GM12873 (cell line): ENCODE results near the gene DIAPH1.
A peak's percentile ranks its signal among the peaks of the same experiment; 100 is the strongest.

Experiments used
- TF ChIP-seq, protein P1 (sequence below): IDR thresholded peaks from 2 replicates; pipeline ENCODE4 v1.5.1; 2012; ENCODE audit warnings: low read depth, mild to moderate bottlenecking, moderate library complexity, low read length, control low read depth; ENCODE audit not compliant: insufficient read depth; ENCODE audit errors: missing control alignments

The DIAPH1 gene

DNA sequence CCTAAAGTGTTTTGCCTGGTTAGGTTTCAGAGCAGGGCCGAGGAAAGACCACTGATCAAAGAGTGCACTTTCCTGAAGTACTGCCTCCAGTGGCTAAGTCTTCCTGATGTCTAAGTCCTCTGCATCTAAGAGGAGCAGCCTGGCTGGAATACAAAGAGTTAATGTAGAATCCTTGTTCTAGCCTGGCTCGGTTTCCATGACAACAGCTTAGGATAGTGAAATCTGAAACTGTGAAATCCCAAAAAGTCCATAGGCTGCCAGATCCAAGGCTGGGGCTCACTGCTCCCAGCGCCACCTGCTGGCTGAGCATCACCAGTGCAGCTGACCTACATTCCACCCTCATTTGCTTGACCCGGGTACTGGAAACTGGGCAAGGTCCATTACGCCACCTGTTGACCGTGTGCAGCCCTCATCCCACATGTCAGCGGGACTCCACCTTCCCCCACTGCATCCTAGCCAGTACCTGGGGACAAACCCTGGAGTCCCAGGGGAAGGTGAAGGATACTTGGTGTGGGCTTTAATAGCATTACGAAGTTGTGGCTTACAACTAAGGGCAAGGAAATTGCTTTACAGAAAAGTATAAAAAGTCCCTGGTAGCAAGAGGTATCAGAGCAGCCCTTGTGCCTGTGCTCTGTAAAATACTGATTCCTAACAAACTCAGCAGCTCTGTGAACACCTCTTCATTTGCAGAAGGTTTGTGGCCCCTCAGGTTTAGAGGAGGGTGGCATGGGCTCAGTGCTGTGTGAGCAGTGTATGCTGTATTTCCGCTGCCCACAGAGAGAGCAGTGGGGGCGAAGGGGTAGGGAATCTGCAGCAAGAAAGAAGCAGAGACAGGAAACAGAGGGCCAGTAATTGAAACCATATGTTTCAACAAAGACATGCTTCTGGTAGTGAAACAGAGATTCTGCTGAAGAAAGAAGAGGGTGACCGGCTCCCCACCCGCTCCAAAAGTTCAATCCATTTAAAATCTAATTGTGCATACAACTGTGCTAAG, 93.9 kb downstream of the DIAPH1 start:
- TF ChIP-seq, protein P1, sequence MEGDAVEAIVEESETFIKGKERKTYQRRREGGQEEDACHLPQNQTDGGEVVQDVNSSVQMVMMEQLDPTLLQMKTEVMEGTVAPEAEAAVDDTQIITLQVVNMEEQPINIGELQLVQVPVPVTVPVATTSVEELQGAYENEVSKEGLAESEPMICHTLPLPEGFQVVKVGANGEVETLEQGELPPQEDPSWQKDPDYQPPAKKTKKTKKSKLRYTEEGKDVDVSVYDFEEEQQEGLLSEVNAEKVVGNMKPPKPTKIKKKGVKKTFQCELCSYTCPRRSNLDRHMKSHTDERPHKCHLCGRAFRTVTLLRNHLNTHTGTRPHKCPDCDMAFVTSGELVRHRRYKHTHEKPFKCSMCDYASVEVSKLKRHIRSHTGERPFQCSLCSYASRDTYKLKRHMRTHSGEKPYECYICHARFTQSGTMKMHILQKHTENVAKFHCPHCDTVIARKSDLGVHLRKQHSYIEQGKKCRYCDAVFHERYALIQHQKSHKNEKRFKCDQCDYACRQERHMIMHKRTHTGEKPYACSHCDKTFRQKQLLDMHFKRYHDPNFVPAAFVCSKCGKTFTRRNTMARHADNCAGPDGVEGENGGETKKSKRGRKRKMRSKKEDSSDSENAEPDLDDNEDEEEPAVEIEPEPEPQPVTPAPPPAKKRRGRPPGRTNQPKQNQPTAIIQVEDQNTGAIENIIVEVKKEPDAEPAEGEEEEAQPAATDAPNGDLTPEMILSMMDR = peak; percentile 99

DNA sequence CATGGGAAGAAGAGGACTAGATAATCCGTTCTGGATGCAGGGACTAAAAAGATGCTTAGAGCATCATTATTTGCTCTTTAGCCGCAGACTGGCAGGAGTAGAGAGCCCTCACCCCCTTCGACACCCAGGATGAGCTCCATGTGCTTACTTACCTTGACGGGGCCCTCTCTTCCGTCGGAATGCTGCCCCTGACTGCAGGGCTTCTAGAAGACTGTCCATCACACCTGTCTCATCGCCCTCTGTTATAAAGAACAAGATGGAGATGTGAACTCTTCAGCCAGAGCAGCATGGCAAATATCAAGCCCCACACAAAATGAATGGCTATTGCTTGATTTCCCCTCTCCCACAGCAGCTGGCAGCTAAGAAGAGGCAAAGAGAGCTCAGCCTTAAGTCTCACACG, 94.8 kb downstream of the DIAPH1 start:
- TF ChIP-seq, protein P1 = no peak

DNA sequence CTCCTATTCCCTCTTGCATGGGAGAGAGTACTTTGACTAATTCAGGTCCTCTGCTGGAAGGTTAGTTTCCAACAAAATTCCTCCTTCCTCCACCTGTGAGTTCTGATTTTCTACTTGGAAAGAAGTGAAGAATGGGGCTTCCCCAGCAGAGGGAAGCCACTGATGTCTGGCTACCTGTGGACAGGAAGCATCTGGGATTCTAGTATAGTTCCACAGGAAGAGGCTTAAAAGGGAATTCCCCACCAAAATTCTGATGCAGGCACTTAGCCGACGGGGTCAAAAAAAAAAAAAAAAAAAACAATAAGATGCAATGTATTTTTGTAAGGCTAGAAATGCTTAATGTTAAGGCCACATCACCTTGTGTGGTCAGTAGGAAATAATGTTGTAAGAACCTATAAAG, 96.5 kb downstream of the DIAPH1 start:
- TF ChIP-seq, protein P1 = no peak

DNA sequence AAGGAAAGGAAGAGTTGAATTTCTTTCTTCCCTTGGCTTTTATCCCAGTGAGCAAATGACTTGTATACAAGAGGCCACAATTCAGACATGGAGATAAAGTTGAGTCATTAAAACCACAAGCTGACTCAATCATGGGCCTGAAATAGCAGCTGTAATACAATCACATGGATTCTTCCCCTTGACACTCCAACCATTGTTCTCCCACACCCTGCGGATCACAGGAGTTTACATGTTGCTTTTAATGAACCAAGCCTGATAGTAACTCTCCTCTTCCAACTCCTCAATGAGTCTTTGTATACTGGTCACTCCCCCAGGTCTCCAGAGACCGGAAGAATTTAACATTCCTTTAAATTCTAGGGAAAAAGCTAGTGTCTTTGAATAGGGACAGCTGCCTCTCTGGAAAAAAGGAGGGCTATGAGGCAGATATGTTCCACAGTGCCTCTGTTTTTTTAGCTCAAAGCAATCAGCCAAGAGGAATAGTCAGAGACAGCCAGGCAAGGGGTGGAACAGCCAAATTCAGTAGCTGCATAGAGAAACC, 97.5 kb downstream of the DIAPH1 start:
- TF ChIP-seq, protein P1 = no peak

DNA sequence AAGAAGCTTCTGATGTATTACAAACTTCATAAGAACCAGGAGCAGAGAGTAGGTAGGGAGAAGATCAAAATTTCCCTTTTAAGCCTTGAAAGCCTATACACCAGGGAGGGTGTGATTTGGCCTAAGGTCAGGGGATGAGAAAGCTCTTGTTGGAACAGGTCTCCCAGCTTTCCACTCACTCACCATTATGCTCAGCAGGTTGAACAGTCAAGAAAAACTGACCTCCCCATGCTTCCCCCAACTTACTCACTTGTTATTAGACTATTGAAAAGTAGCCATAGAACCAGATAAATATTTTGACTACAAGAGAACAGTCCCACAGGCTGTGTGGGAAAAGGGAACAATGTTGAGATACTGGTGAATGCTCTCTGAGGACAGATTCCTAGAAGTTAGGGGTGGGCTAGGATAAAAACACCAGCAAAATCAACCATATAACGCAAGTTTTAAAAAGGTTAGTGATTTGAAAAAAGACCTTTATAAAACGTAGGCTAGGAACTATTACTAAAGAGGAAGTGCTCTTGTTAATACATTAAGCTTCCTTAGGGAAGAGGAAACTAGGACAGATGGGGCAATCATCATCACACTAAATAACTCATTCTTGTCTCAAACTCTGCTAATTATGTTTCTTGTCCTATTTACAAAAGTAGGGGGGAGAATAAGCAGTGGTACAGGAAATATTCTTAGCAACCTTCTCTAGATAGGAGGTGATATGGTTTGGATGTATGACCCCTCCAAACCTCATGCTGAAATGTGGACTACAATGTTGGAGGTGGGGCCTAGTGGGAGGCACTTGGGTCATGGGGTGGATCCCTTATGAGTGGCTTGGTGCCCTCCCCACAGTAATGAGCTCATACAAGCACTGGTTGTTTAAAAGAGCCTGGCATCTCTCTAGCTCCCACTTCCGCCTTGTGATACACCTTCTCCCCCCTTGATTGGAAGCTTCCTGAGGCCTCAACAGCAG, 98.9 kb downstream of the DIAPH1 start:
- TF ChIP-seq, protein P1 = no peak

DNA sequence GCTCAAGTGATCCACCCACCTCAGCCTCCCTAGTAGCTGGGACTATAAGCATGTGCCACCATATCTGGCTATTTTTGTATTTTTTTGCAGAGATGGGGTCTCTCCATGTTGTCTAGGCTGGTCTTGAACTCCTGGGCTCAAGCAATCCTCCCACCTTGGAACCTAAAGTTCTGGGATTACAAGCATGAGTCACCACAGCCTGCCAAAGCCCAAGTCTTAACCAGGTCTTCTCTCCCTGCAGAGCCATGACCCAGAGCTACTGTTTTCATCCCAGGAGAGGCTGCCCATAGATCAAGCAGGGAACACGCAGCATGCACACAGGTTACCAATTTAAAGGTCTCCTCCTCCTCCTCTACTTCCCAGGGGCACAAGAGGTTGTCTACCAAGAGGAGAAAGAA, 100.2 kb downstream of the DIAPH1 start:
- TF ChIP-seq, protein P1 = no peak
